AG08396 (cell line): ENCODE measurements around the gene CCDC57.
"Not testable (repeated sequence)": the region's sequence is repeated elsewhere in the genome, so short reads cannot be mapped to it uniquely, and the experiment has no call there.

ENCODE experiments used
- DNase-seq: peaks from one replicate; pipeline ENCODE4 v3.0.0; 2012; ENCODE audit warnings: low spot score, mixed read lengths

The CCDC57 gene

GRCh38 chr17:82178499-82179261 is 34.0 kb downstream of the CCDC57 start:
- DNase-seq, result no peak

- DNase-seq, result no peak
Measured at GRCh38 chr17:82177761-82178498, 34.7 kb downstream of the CCDC57 start.

- DNase-seq, result no peak
Measured at GRCh38 chr17:82177276-82177675, 35.4 kb downstream of the CCDC57 start.

- no peak for DNase-seq
Measured at GRCh38 chr17:82175951-82176350, 36.7 kb downstream of the CCDC57 start.

GRCh38 chr17:82175201-82175600 is 37.4 kb downstream of the CCDC57 start:
- DNase-seq, result no peak

GRCh38 chr17:82174042-82174857 is 38.4 kb downstream of the CCDC57 start:
- DNase-seq, result not testable (repeated sequence)

GRCh38 chr17:82173351-82174041 is 39.1 kb downstream of the CCDC57 start:
- no peak for DNase-seq

GRCh38 chr17:82172486-82173160 is 40.0 kb downstream of the CCDC57 start:
- no peak for DNase-seq

- DNase-seq, result no peak
Measured at GRCh38 chr17:82171750-82172375, 40.8 kb downstream of the CCDC57 start.

- no peak for DNase-seq
Measured at GRCh38 chr17:82170412-82170961, 42.2 kb downstream of the CCDC57 start.

GRCh38 chr17:82168568-82168967 is 44.1 kb downstream of the CCDC57 start:
- no peak for DNase-seq

GRCh38 chr17:82167028-82167427 is 45.6 kb downstream of the CCDC57 start:
- DNase-seq, result no peak

GRCh38 chr17:82164853-82165252 is 47.8 kb downstream of the CCDC57 start:
- no peak for DNase-seq

GRCh38 chr17:82161216-82161615 is 51.4 kb downstream of the CCDC57 start:
- no peak for DNase-seq

GRCh38 chr17:82160075-82160474 is 52.6 kb downstream of the CCDC57 start:
- DNase-seq, result peak; percentile 50

GRCh38 chr17:82158825-82159224 is 53.8 kb downstream of the CCDC57 start:
- DNase-seq, result no peak

- DNase-seq, result no peak
Measured at GRCh38 chr17:82157046-82158035, 55.3 kb downstream of the CCDC57 start.

- no peak for DNase-seq
Measured at GRCh38 chr17:82156284-82156925, 56.2 kb downstream of the CCDC57 start.

GRCh38 chr17:82155606-82156005 is 57.0 kb downstream of the CCDC57 start:
- no peak for DNase-seq
